Cardiac fibroblast (primary cell): ENCODE results near the gene STAG1.
"Not testable (repeated sequence)": the region's sequence is repeated elsewhere in the genome, so short reads cannot be mapped to it uniquely, and the experiment has no call there.

ENCODE experiments used
- DNase-seq, 2 donors: peaks; one replicate each; pipeline versions ENCODE4 v3.0.0 to v3.0.0-alpha.2; 2010; ENCODE audit warnings: low read depth in 2 of 2
- H3K4me3 ChIP-seq, 2 donors: replicated peaks in 1 of 2; 1 replicate in 1 of 2; 2 replicates in 1 of 2; pipeline ENCODE4 v1.5.1; 2011; ENCODE audit warnings: low read depth in 2 of 2, low read length in 2 of 2, mild to moderate bottlenecking in 2 of 2, moderate library complexity in 1 of 2
- CTCF ChIP-seq: IDR thresholded peaks from one replicate; pipeline ENCODE4 v1.5.1; 2011; ENCODE audit warnings: low read depth, mild to moderate bottlenecking, low read length, inconsistent platforms

The STAG1 gene

GRCh38 chr3:136753326-136753939 lies 1.3 kb upstream of the STAG1 start:
- no peak for DNase-seq

GRCh38 chr3:136752422-136753325 lies 496 bp upstream of the STAG1 start:
- peak; percentile 6 for TF ChIP-seq CTCF
- peak; percentile 98 to 99 for DNase-seq
- H3K4me3 ChIP-seq = peak overlapping the region; percentile 60 to 70

More at GRCh38 chr3:136753326-136753939, 1.3 kb upstream of the STAG1 start:
- no peak for TF ChIP-seq CTCF
- H3K4me3 ChIP-seq = peak overlapping the region; percentile 46 to 64

DNA sequence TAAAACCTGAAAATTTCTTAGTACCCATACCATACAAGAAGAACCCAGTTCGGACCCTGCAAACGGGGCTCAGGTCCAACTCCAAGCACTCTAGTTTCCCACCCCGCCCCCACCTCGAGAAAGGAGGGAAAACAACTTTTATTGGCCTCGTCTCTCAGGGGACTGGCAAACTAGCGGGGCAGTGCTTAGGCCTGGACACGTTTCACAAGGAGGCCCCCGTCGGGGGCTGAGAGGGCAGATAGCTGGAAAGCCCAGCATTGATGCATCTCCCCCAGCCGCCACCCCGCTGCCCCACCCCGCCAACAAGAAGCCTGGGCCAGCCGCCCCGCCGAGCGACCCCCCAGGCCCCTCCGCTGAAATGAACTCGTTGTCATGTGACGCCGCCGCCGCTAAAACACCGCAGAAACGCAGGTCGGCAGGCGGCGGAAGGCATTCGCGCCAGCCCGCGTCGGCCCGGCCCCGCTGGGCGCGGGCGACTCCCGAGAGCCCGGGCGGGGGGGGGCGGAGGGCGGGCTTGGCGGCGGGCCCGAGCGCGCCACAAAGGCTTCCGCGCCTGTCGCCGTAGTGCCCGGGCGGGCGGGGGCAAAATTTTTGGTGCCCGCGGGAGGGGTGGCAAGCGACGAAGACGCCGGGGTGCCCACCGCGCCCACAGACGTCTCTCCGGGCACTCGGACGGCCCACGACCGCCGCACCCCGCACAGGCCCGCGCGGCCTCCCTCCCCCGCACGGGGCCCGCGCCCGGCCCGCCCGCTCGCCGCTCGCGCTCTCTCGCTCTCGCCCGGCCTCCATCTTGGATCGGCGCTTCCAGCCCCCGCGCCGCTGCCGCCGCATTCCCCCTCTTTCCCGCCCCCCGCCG lies 634 bp downstream of the STAG1 start:
- no peak for TF ChIP-seq CTCF
- peak; percentile 82 to 89 for DNase-seq
- peak overlapping the region; percentile 60 to 70 for H3K4me3 ChIP-seq

DNA sequence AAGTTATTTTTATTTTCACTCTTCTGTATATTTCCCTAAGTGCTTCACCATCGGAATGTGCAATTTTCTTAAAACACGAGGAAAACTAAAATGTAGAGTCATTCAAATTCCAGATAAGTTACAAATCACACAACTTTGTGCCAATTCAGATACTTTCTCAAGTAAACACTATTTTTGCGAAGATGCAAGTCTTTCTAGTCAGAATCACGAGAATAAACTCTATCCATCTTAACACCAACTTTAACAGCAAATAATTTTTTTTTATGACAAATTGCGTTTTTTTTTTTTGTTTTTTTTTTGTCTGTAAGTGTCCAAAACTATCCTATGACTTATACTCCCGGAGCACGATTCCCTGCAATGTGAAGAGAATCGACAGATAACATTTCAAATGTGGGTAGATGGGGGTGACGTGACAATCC lies 1.3 kb downstream of the STAG1 start:
- no peak for TF ChIP-seq CTCF
- peak; percentile 66 to 84 for DNase-seq
- H3K4me3 ChIP-seq = peak overlapping the region; percentile 60 to 70

- TF ChIP-seq CTCF = no peak
Observed at GRCh38 chr3:136750209-136750896, 1.8 kb downstream of the STAG1 start.

DNA sequence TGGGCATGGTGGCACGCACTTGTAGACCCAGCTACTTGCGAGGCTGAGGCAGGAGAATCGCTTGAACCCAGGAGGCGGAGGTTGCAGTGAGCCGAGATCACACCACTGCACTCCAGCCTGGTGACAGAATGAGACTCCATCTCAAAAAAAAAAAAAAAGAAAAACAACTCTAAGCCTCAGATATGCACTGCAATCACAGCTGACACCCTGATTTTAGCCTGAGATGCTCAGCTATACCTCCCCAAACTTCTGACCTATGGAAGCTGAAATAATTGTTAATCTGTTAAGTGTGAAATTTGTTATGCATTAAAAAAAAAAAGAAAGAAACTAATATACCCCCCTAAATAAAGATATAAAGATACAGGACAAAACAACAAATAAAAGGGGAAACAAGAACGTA lies 2.6 kb downstream of the STAG1 start:
- peak overlapping the region; percentile 60 to 70 for H3K4me3 ChIP-seq
- not testable (repeated sequence) for DNase-seq

More at GRCh38 chr3:136750209-136750896, 1.8 kb downstream of the STAG1 start:
- DNase-seq = peak in 1 of 2 donors; percentile 39
- peak overlapping the region; percentile 60 to 70 for H3K4me3 ChIP-seq
